HepG2 (cell line): ENCODE data around the gene EPHX1. TPM values are rescaled to one million over a fixed set of nuclear protein-coding genes. Genes with fewer than 3 reads are reported as not detected.

Source experiments
- ATAC-seq: fragments of 200-7000 bp; cut with Tn5 transposase; 3 replicates; pipeline ENCODE4 v1.9.1; 2020; ENCODE audit warnings: mild to moderate bottlenecking, moderate library complexity
- BruUV-seq: library from RNA; stranded (reverse); fragments of 400-500 nt; replicated peaks from 2 replicates; lab custom pipeline; 2021; lab: Mats Ljungman, UMichigan
- CTCF ChIA-PET: fragments of 300-600 bp; formaldehyde crosslinking; extraction: SDS; loops from one replicate; lab custom pipeline; 2021; ENCODE audit warnings: low total read pairs, inconsistent platforms, low intra/inter-chr PET ratio; lab: Yijun Ruan, JAX
- POLR2A ChIA-PET: fragments of 350-600 bp; sonication (Branson Sonifier 250); formaldehyde crosslinking; loops from one replicate; lab custom pipeline; 2020; ENCODE audit warnings: antibody characterized with exemption, inconsistent platforms; lab: Yijun Ruan, JAX
- DNase-seq: peaks from one replicate; pipeline ENCODE4 v3.0.0-alpha.2; 2015; ENCODE audit warnings: low spot score
- FAIRE-seq: peaks from 3 replicates; lab custom pipeline; 2011; peaks lifted over from hg19 to GRCh38; lab: Jason Lieb, UNC
- H2AFZ ChIP-seq: one replicate; pipeline ENCODE4 v1.6.1; 2011; ENCODE audit warnings: low read length, inconsistent platforms
- H3K27ac ChIP-seq: fragments of 300-600 bp; 3 replicates; pipeline ENCODE4 v1.8.0; 2011; ENCODE audit warnings: mixed run types, mild to moderate bottlenecking, mixed read lengths, low read length, inconsistent platforms; ENCODE audit not compliant: insufficient read depth; ENCODE audit errors: extremely low read length
- H3K27me3 ChIP-seq, 2 experiments: fragments of 200-600 bp in 1 of 2; 2 replicates in 1 of 2; 3 replicates in 1 of 2; pipeline versions ENCODE4 v1.6.0 to v1.8.0; 2011; ENCODE audit warnings: low read length in 2 of 2, mild to moderate bottlenecking in 2 of 2, moderate library complexity in 2 of 2, inconsistent platforms in 1 of 2; ENCODE audit not compliant: insufficient read depth in 2 of 2, control insufficient read depth in 1 of 2
- H3K36me3 ChIP-seq, 2 experiments: fragments of 200-600 bp in 1 of 2; replicated peaks in 1 of 2; 2 replicates in 1 of 2; 3 replicates in 1 of 2; pipeline versions ENCODE4 v1.5.1 to v1.8.0; 2011; ENCODE audit warnings: low read length in 2 of 2, inconsistent platforms in 1 of 2; ENCODE audit not compliant: insufficient read depth in 2 of 2, control insufficient read depth in 1 of 2
- H3K4me1 ChIP-seq: 2 replicates; pipeline ENCODE4 v1.5.1; 2012; ENCODE audit warnings: low read length, inconsistent platforms; ENCODE audit not compliant: insufficient read depth
- H3K4me2 ChIP-seq: 2 replicates; pipeline ENCODE4 v1.6.0; 2011; ENCODE audit warnings: low read depth, low read length, inconsistent platforms
- H3K4me3 ChIP-seq, 3 experiments: fragments of 200-600 bp in 1 of 3; sonication (generic), shearing (Covaris generic) in 1 of 3; replicated peaks in 1 of 3; 2 replicates each; pipeline ENCODE4 v1.5.1; 2011 to 2016; ENCODE audit warnings: low read length in 3 of 3, inconsistent platforms in 2 of 3, low read depth in 2 of 3, mild to moderate bottlenecking in 2 of 3, control low read depth in 1 of 3, mixed read lengths in 1 of 3; ENCODE audit not compliant: insufficient read depth in 1 of 3
- H3K79me2 ChIP-seq: one replicate; pipeline ENCODE4 v1.6.1; 2011; ENCODE audit warnings: low read length, inconsistent platforms; ENCODE audit not compliant: insufficient read depth
- H3K9ac ChIP-seq: 2 replicates; pipeline ENCODE4 v1.6.0; 2011; ENCODE audit warnings: mild to moderate bottlenecking, low read depth, low read length, inconsistent platforms; ENCODE audit not compliant: insufficient read depth
- H3K9me3 ChIP-seq: 2 replicates; pipeline ENCODE4 v1.5.1; 2012; ENCODE audit warnings: mild to moderate bottlenecking, low read length
- H4K20me1 ChIP-seq: 2 replicates; pipeline ENCODE4 v1.6.0; 2011; ENCODE audit warnings: inconsistent platforms, mild to moderate bottlenecking, low read length, moderate library complexity; ENCODE audit not compliant: insufficient read depth
- ARNT2 ChIP-seq: sonication (generic); formaldehyde crosslinking; IDR thresholded peaks from 2 replicates; pipeline ENCODE4 v1.8.0; 2022; ENCODE audit warnings: mild to moderate bottlenecking, low read depth, missing genetic modification reagents, moderate library complexity
- ATRX ChIP-seq: sonication (generic); formaldehyde crosslinking; IDR thresholded peaks from 2 replicates; pipeline ENCODE4 v1.4.0; 2020; ENCODE audit warnings: missing genetic modification reagents, borderline replicate concordance
- CREB1 ChIP-seq, 2 experiments: fragments of 450-650 bp in 1 of 2; IDR thresholded peaks; 2 replicates each; pipeline ENCODE4 v1.6.1; 2016 to 2017; ENCODE audit warnings: control low read depth in 1 of 2, mild to moderate bottlenecking in 1 of 2, missing compliant biosample characterization in 1 of 2, missing genetic modification characterization in 1 of 2
- EP300 ChIP-seq, 3 experiments: sonication (generic) in 1 of 3; formaldehyde crosslinking in 1 of 3; IDR thresholded peaks; 2 replicates each; pipeline versions ENCODE4 v1.5.1 to v1.6.1; 2011 to 2020; ENCODE audit warnings: low read depth in 2 of 3, low read length in 2 of 3, borderline replicate concordance in 1 of 3, improper control_type of control experiment in 1 of 3, mild to moderate bottlenecking in 1 of 3, missing genetic modification reagents in 1 of 3, moderate library complexity in 1 of 3
- HOXA3 ChIP-seq: sonication (generic); formaldehyde crosslinking; IDR thresholded peaks from 2 replicates; pipeline ENCODE4 v1.5.0; 2020; ENCODE audit warnings: missing genetic modification reagents
- IRF2 ChIP-seq: IDR thresholded peaks from 2 replicates; pipeline ENCODE4 v1.6.1; 2018; ENCODE audit warnings: missing genetic modification reagents, missing compliant biosample characterization
- KDM5B ChIP-seq: sonication (generic); formaldehyde crosslinking; IDR thresholded peaks from 2 replicates; pipeline ENCODE4 v1.4.0; 2020; ENCODE audit warnings: missing genetic modification reagents, mild to moderate bottlenecking, borderline replicate concordance
- MAFK ChIP-seq, 2 experiments: IDR thresholded peaks in 1 of 2; conservative IDR thresholded peaks in 1 of 2; 2 replicates each; pipeline ENCODE4 v1.6.1; 2011; ENCODE audit warnings: improper control_type of control experiment in 2 of 2, low read length in 2 of 2
- PRDM10 ChIP-seq: sonication (generic); formaldehyde crosslinking; IDR thresholded peaks from 2 replicates; pipeline ENCODE4 v1.4.0; 2020; ENCODE audit warnings: low read depth, missing genetic modification reagents
- ZMAT3 ChIP-seq: sonication (generic); formaldehyde crosslinking; conservative IDR thresholded peaks from 2 replicates; pipeline ENCODE4 v1.7.0; 2021; ENCODE audit warnings: missing genetic modification reagents
- ZNF121 ChIP-seq: sonication (generic); formaldehyde crosslinking; IDR thresholded peaks from 2 replicates; pipeline ENCODE4 v1.5.0; 2020; ENCODE audit warnings: mild to moderate bottlenecking, missing genetic modification reagents
- ZNF501 ChIP-seq: sonication (generic); formaldehyde crosslinking; IDR thresholded peaks from 2 replicates; pipeline ENCODE4 v1.5.1; 2020; ENCODE audit warnings: mild to moderate bottlenecking, moderate library complexity, missing genetic modification reagents
- ZNF780A ChIP-seq: sonication (generic); formaldehyde crosslinking; IDR thresholded peaks from 2 replicates; pipeline ENCODE4 v1.8.0; 2022; ENCODE audit warnings: mild to moderate bottlenecking, missing genetic modification reagents, moderate library complexity
- WGBS: methylation state at CpG from one replicate; pipeline ENCODE4 v1.1.6; 2017; ENCODE audit warnings: low lambda C conversion rate; 5-methylcytosine and 5-hydroxymethylcytosine counted together
- in situ Hi-C: cut with HindIII; loops from 2 replicates; pipeline ENCODE4 v1.10.0; 2017; ENCODE audit warnings: low pct_unique_long_range_greater_than_20kb; ENCODE audit not compliant: extremely low pct_ligation_motif_present
- intact Hi-C: fragments of 100-400 bp; cut with micrococcal nuclease; formaldehyde crosslinking; loops from one replicate; pipeline ENCODE4 v1.10.0; 2022; ENCODE audit not compliant: unreplicated experiment
- polyA plus RNA-seq, 8 experiments: library from polyadenylated mRNA; depleted of rRNA in 3 of 8; stranded (reverse) in 7 of 8; unstranded in 1 of 8; fragments of >200 nt; fragmentation: Illumina TruSeq in 4 of 8; extraction: Trizol in 4 of 8; gene quantifications; 2 replicates each; pipeline versions ENCODE4 v1.2.1 to v1.2.3, GENCODE V29; 2011 to 2016; ENCODE audit warnings: low read depth in 4 of 8, missing spikeins in 1 of 8, mixed read lengths in 1 of 8; ENCODE audit not compliant: insufficient read depth in 1 of 8
- total RNA-seq, 5 experiments: library from RNA; depleted of rRNA; stranded (reverse); fragments of >200 nt; fragmentation: Illumina TruSeq; extraction: Trizol; gene quantifications; 2 replicates each; pipeline ENCODE4 v1.2.3, GENCODE V29; 2016; ENCODE audit warnings: low read depth in 1 of 5
- TF ChIP-seq, protein P1 (sequence below): sonication (generic); formaldehyde crosslinking; IDR thresholded peaks from 2 replicates; pipeline ENCODE4 v1.4.0; 2020; ENCODE audit warnings: mild to moderate bottlenecking, missing genetic modification reagents, borderline replicate concordance

EPHX1 gene
- total and polyA plus RNA-seq, 2 of the 13 experiments (the other 11 are each of a cell fraction or from before 2014, with no cell fraction given): 27.7 to 36.5 TPM

DNA sequence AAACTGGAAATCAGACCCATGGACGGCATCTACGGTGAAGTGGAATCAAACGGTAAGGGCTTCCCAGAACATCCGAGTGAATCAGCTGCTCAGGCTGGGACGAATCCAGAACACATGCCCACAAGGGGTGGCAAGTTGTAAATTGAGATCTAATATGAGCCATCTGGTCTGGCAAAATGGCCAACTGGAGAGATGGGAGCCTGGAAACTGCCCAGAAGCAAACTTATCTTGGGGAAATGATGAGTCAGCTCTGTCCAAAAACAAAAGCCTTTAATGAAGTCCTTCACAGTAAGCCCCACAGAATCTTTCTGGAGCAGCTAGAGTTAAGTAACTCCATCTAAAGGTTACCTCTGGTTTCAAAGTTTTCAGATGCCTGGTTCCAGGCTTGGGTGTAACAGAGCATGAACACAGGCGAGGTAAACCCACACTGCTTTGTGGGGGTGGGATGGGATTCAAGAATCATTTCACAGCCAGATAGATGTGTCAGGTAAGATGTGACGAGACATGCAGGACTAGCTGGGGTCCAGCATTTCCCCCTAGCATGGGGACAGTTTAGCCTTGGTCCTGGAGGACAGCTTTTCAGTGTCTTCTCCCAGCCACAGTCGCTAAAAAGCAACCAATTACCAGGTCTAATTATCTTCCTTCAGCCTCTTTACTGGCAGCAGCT lies 42.8 kb upstream of the EPHX1 start:
- Histone ChIP-seq H4K20me1 (no peaks in the 10 kb centered on the region), H3K4me1 (peaks cover 90% of the 10 kb centered on the region), H3K4me3 (peak overlapping the region; percentile 14 to 69 (median 52)), H3K4me2 (peak overlapping the region; percentile 97), H2AFZ (peak overlapping the region; percentile 18), H3K9ac (peak overlapping the region; percentile 68), H3K27ac (peak overlapping the region; percentile 79), H3K27me3 (no peaks in the 10 kb centered on the region), H3K36me3 (no peaks in the 10 kb centered on the region), H3K79me2 (no peaks in the 10 kb centered on the region), H3K9me3 (no peaks in the 10 kb centered on the region)
- intact Hi-C loops: loop anchor here (5.0 kb wide), 1 partner anchor 75 kb away; no protein-coding TSS in a partner anchor
- no peak for FAIRE-seq
- in situ Hi-C loops: loop anchor here (5.0 kb wide), 2 partner anchors 75 to 115 kb away; partner anchors contain the start of gene ENAH
- peak; percentile 1; the same call in 2 of the 3 replicates for ATAC-seq
- POLR2A ChIA-PET: interaction anchor here (0.9 to 5.4 kb wide), 11 partner anchors 11 to 118 kb away, joined by 3 to 72 read pairs (median 33); partner anchors contain the start of genes ENAH and SRP9
- WGBS: 28% methylated on average over 6 of the region's 8 CpGs
- TSS peak; percentile 82 for BruUV-seq
- DNase-seq: peak; percentile 56
- CTCF ChIA-PET: no interaction called here
- TF ChIP-seq ZNF780A (CRISPR knock-in tag) (no peak), IRF2 (CRISPR knock-in tag) (no peak), KDM5B (CRISPR knock-in tag) (no peak), HOXA3 (CRISPR knock-in tag) (0 out of 2 replicates have a peak, but pooled peaks have one; percentile 8), CREB1 (IDR thresholded peaks at IDR 0.05) (no peak), CREB1 (CRISPR knock-in tag; IDR thresholded peaks at IDR 0.05) (0 out of 2 replicates have a peak, but pooled peaks have one; percentile 20), ATRX (CRISPR knock-in tag) (no peak), ZNF121 (CRISPR knock-in tag) (peak; percentile 8; the same call in 1 of the 2 replicates), EP300 (IDR thresholded peaks at IDR 0.05; ENCODE audit: low read depth in 2 of 2, low read length in 2 of 2) (no peak), EP300 (CRISPR knock-in tag; IDR thresholded peaks at IDR 0.05; ENCODE audit: borderline replicate concordance) (no peak), ZMAT3 (CRISPR knock-in tag) (peak; percentile 50; the same call in 1 of the 2 replicates), MAFK (conservative IDR thresholded peaks at IDR 0.05 in 1 of 2, IDR thresholded peaks at IDR 0.05 in 1 of 2; ENCODE audit: low read length in 2 of 2) (peak; percentile 90 to 94), ZNF501 (no peak), PRDM10 (no peak), ARNT2 (CRISPR knock-in tag) (no peak)
- TF ChIP-seq, protein P1, sequence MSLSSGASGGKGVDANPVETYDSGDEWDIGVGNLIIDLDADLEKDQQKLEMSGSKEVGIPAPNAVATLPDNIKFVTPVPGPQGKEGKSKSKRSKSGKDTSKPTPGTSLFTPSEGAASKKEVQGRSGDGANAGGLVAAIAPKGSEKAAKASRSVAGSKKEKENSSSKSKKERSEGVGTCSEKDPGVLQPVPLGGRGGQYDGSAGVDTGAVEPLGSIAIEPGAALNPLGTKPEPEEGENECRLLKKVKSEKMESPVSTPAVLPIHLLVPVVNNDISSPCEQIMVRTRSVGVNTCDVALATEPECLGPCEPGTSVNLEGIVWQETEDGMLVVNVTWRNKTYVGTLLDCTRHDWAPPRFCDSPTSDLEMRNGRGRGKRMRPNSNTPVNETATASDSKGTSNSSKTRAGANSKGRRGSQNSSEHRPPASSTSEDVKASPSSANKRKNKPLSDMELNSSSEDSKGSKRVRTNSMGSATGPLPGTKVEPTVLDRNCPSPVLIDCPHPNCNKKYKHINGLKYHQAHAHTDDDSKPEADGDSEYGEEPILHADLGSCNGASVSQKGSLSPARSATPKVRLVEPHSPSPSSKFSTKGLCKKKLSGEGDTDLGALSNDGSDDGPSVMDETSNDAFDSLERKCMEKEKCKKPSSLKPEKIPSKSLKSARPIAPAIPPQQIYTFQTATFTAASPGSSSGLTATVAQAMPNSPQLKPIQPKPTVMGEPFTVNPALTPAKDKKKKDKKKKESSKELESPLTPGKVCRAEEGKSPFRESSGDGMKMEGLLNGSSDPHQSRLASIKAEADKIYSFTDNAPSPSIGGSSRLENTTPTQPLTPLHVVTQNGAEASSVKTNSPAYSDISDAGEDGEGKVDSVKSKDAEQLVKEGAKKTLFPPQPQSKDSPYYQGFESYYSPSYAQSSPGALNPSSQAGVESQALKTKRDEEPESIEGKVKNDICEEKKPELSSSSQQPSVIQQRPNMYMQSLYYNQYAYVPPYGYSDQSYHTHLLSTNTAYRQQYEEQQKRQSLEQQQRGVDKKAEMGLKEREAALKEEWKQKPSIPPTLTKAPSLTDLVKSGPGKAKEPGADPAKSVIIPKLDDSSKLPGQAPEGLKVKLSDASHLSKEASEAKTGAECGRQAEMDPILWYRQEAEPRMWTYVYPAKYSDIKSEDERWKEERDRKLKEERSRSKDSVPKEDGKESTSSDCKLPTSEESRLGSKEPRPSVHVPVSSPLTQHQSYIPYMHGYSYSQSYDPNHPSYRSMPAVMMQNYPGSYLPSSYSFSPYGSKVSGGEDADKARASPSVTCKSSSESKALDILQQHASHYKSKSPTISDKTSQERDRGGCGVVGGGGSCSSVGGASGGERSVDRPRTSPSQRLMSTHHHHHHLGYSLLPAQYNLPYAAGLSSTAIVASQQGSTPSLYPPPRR (CRISPR knock-in tag): no peak
